Common myeloid progenitor, CD34-positive (primary cell): ENCODE data around the gene KCNQ4.

Experiments used
- CTCF ChIA-PET: fragments of 350-600 bp; sonication (Branson Sonifier 250); formaldehyde crosslinking; loops from one replicate; lab custom pipeline; 2021; ENCODE audit warnings: antibody characterized with exemption; lab: Charles Lee
- POLR2A ChIA-PET: fragments of 350-600 bp; sonication (Branson Sonifier 250); formaldehyde crosslinking; loops from one replicate; lab custom pipeline; 2021; ENCODE audit warnings: antibody characterized with exemption; lab: Charles Lee
- DNase-seq, 3 donors: peaks; one replicate each; pipeline versions ENCODE4 v3.0.0 to v3.0.0-alpha.2; 2013
- H3K27ac ChIP-seq, 2 experiments: 1 replicate in 1 of 2; 2 replicates in 1 of 2; pipeline ENCODE4 v1.7.0; 2013; ENCODE audit warnings: inconsistent platforms in 2 of 2, low read length in 2 of 2, mild to moderate bottlenecking in 2 of 2, low read depth in 1 of 2, moderate library complexity in 1 of 2; ENCODE audit not compliant: severe bottlenecking in 2 of 2, insufficient read depth in 1 of 2, poor library complexity in 1 of 2
- H3K27me3 ChIP-seq, 5 experiments: replicated peaks in 2 of 5; 1 replicate in 3 of 5; 2 replicates in 2 of 5; pipeline versions ENCODE4 v1.6.1 to v1.7.0; 2013; ENCODE audit warnings: low read length in 4 of 5, mild to moderate bottlenecking in 2 of 5, moderate library complexity in 2 of 5, inconsistent platforms in 1 of 5; ENCODE audit not compliant: insufficient read depth in 5 of 5, control insufficient read depth in 4 of 5
- H3K36me3 ChIP-seq, 4 experiments: 1 replicate in 2 of 4; 2 replicates in 2 of 4; pipeline versions ENCODE4 v1.6.1 to v1.7.0; 2013; ENCODE audit warnings: low read length in 3 of 4, control low read depth in 1 of 4, mild to moderate bottlenecking in 1 of 4; ENCODE audit not compliant: control insufficient read depth in 4 of 4, insufficient read depth in 4 of 4
- H3K4me1 ChIP-seq, 4 experiments: 1 replicate in 3 of 4; 2 replicates in 1 of 4; pipeline versions ENCODE4 v1.6.1 to v1.7.1; 2013; ENCODE audit warnings: low read length in 3 of 4, mild to moderate bottlenecking in 3 of 4, control low read depth in 1 of 4, inconsistent platforms in 1 of 4, moderate library complexity in 1 of 4; ENCODE audit not compliant: control insufficient read depth in 4 of 4, insufficient read depth in 4 of 4; ENCODE audit errors: control extremely low read depth in 1 of 4
- H3K4me3 ChIP-seq, 7 experiments: 1 replicate in 4 of 7; 2 replicates in 3 of 7; pipeline versions ENCODE4 v1.5.1 to v1.7.0; 2013; ENCODE audit warnings: mild to moderate bottlenecking in 7 of 7, low read length in 6 of 7, moderate library complexity in 6 of 7, inconsistent platforms in 2 of 7, low read depth in 2 of 7, control low read depth in 1 of 7; ENCODE audit not compliant: insufficient read depth in 4 of 7, control insufficient read depth in 1 of 7; ENCODE audit errors: extremely low read depth in 1 of 7
- H3K9me3 ChIP-seq, 5 experiments: 1 replicate in 4 of 5; 2 replicates in 1 of 5; pipeline versions ENCODE4 v1.6.1 to v1.7.1; 2013; ENCODE audit warnings: low read length in 4 of 5, mild to moderate bottlenecking in 2 of 5, inconsistent platforms in 1 of 5, low read depth in 1 of 5, moderate library complexity in 1 of 5; ENCODE audit not compliant: control insufficient read depth in 4 of 5, insufficient read depth in 2 of 5; ENCODE audit errors: control extremely low read depth in 1 of 5
- WGBS: methylation state at CpG from one replicate; pipeline ENCODE4 v1.1.5; 2013; ENCODE audit not compliant: insufficient coverage; 5-methylcytosine and 5-hydroxymethylcytosine counted together

Gene KCNQ4

DNA sequence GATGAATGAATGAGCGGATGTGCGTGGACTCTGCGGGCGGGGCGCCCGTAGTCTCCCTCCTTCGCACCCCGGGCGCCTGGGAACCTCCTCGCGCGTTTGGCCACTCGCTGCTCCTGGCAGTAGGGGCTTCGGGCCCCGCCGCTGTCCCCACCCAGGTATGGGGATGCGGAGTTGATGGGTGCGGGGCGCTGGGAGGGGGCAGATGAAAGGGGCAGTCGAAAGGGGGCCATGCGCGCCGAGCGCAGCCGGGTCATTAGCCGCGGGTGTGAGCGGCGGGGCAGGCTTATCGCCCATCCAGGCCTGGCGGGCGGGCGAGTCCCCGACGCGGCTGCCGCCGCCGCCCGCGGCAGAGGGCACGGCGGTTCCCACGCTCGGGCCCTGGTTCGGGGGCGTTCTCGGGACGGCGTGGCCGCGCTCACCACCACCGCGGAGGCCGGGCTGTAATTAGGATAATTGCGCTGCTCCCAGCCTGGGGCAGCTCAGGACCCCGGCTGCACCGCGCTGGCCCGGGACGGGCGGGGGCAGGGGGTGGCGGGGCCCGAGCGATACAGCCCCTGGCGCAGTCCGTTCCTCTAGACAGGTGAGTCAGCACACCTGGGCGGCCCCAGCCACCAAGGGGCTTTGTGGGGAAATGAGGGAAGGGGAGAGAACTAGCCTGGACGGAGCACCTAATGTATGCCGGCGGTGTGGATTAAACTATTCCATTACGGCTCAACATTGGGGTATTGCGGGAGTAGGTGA lies 100.6 kb downstream of the KCNQ4 start:
- peaks cover 5 to 55% (median 17%) of the 10 kb centered on the region in 5 experiments for H3K27me3 ChIP-seq
- H3K4me3 ChIP-seq, result peak overlapping the region in 3 of 7 experiments; percentile 25 to 56 (median 26)
- peaks cover 0 to 2% (median 0%) of the 10 kb centered on the region in 5 experiments for H3K9me3 ChIP-seq
- no peaks in the 10 kb centered on the region for H3K36me3 ChIP-seq
- no peak overlapping the region for H3K27ac ChIP-seq
- H3K4me1 ChIP-seq, result peaks cover 0 to 8% (median 4%) of the 10 kb centered on the region in 4 experiments
- POLR2A ChIA-PET, result no interaction called here
- CTCF ChIA-PET, result no interaction called here
- WGBS, result 25% methylated on average over 45 of the region's 73 CpGs
- DNase-seq, result peak in 2 of 3 donors; percentile 31 to 49

DNA sequence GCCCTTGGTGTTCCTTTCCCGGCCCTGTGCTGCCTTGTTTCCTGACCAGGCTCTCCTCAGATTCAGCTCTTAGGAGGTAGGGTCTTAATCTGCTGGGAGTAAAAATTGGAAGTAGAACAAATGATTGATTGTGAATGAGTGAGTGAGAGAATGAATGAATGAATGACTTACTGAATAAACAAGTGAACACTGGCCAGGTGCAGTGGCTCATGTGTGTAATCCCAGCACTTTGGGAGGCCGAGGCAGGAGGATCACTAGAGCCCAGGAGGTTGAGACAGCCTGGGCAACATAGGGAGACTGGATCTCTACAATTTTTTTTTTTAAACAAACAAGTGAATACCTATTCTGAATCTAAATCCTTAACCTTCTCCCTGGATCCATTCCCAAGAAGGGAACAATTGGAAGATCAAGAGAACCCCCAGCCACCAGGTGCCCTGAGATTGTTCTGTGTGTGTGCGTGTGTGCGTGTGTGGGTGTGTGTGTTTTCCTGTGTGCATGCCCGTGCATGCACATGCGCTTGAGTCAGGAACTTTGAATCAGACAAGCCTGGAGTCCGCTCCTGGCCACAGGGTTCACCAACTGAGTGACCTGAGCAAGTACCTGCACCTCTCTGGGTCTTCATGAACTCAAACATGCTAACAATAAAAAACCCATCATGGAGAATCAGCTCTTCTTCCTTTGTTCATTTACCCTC lies 102.9 kb downstream of the KCNQ4 start:
- H3K36me3 ChIP-seq, result no peaks in the 10 kb centered on the region
- POLR2A ChIA-PET, result no interaction called here
- H3K27ac ChIP-seq, result no peak overlapping the region
- peaks cover 0 to 8% (median 4%) of the 10 kb centered on the region in 4 experiments for H3K4me1 ChIP-seq
- CTCF ChIA-PET, result no interaction called here
- no peak overlapping the region for H3K4me3 ChIP-seq
- no peak for DNase-seq
- H3K9me3 ChIP-seq, result peaks cover 0 to 2% (median 0%) of the 10 kb centered on the region in 5 experiments
- 100% methylated on average over 2 of the region's 7 CpGs for WGBS
- peaks cover 5 to 51% (median 17%) of the 10 kb centered on the region in 5 experiments for H3K27me3 ChIP-seq

GRCh38 chr1:40887012-40887378 lies 103.4 kb downstream of the KCNQ4 start:
- Histone ChIP-seq H3K4me1 (peaks cover 0 to 8% (median 4%) of the 10 kb centered on the region in 4 experiments), H3K4me3 (no peak overlapping the region), H3K27me3 (peaks cover 5 to 50% (median 17%) of the 10 kb centered on the region in 5 experiments), H3K27ac (no peak overlapping the region), H3K36me3 (no peaks in the 10 kb centered on the region), H3K9me3 (peaks cover 0 to 2% (median 0%) of the 10 kb centered on the region in 5 experiments)
- ChIA-PET CTCF (interaction anchor here (0.5 kb wide), 1 partner anchor 20 kb away, joined by 3 read pairs; no protein-coding TSS in a partner anchor), POLR2A (no interaction called here)
- no peak for DNase-seq
- no CpG with 5 or more reads among the region's 1 CpG for WGBS

DNA sequence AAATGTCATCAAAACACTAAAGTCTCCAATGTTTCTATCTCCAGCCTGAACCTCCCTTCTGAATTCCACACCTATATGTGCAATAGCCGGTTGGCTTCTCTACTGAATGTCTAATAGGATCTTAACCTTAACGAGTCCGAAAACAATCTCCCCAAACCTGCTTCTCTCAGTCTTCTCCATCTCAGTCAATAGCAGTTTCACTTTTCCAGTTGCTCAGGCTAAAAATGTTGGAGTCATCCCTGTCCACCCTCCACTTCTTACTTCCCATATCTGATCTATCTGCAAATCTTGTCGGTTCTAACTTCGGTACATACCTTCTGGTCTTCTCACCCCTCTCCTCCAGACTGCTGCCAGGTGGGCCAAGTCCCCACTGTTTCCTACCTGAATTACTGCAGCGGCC lies 104.1 kb downstream of the KCNQ4 start:
- Histone ChIP-seq H3K27me3 (peaks cover 5 to 47% (median 17%) of the 10 kb centered on the region in 5 experiments), H3K9me3 (peaks cover 0 to under 1% (median 0%) of the 10 kb centered on the region in 5 experiments), H3K4me1 (peaks cover 0 to 8% (median 4%) of the 10 kb centered on the region in 4 experiments), H3K27ac (no peak overlapping the region), H3K36me3 (no peaks in the 10 kb centered on the region), H3K4me3 (no peak overlapping the region)
- ChIA-PET CTCF (interaction anchor here (0.5 kb wide), 1 partner anchor 21 kb away, joined by 3 read pairs; no protein-coding TSS in a partner anchor), POLR2A (no interaction called here)
- 100% methylated on average over 6 of the region's 6 CpGs for WGBS
- DNase-seq, result no peak
